HepG2 (cell line): Measurements from ENCODE around the gene GIMAP8. TPM values are rescaled to one million over a fixed set of nuclear protein-coding genes. Genes with fewer than 3 reads are reported as not detected.

ENCODE experiments used
- ETS1 ChIP-seq: sonication (generic); formaldehyde crosslinking; IDR thresholded peaks from 2 replicates; pipeline ENCODE4 v1.4.0; 2020; ENCODE audit warnings: missing genetic modification reagents
- ETV5 ChIP-seq: IDR thresholded peaks from 2 replicates; pipeline ENCODE4 v1.6.1; 2018; ENCODE audit warnings: missing biosample characterization, missing genetic modification reagents, inconsistent platforms, borderline replicate concordance
- JUNB ChIP-seq: sonication (generic); formaldehyde crosslinking; IDR thresholded peaks from 2 replicates; pipeline ENCODE4 v1.8.0; 2022; ENCODE audit warnings: missing genetic modification reagents, mild to moderate bottlenecking, borderline replicate concordance
- KDM5B ChIP-seq: sonication (generic); formaldehyde crosslinking; IDR thresholded peaks from 2 replicates; pipeline ENCODE4 v1.4.0; 2020; ENCODE audit warnings: missing genetic modification reagents, mild to moderate bottlenecking, borderline replicate concordance
- NAIF1 ChIP-seq: sonication (generic); formaldehyde crosslinking; IDR thresholded peaks from 2 replicates; pipeline ENCODE4 v1.5.0; 2020; ENCODE audit warnings: mild to moderate bottlenecking, missing genetic modification reagents, borderline replicate concordance
- PHF8 ChIP-seq: sonication (generic); formaldehyde crosslinking; IDR thresholded peaks from 2 replicates; pipeline ENCODE4 v1.5.0; 2020; ENCODE audit warnings: missing genetic modification reagents
- RARG ChIP-seq: sonication (generic); formaldehyde crosslinking; IDR thresholded peaks from 2 replicates; pipeline ENCODE4 v1.4.0; 2020; ENCODE audit warnings: low read depth, mild to moderate bottlenecking, missing genetic modification reagents
- RFX1 ChIP-seq: fragments of 450-650 bp; IDR thresholded peaks from 2 replicates; pipeline ENCODE4 v1.6.1; 2017
- RFXAP ChIP-seq: sonication (generic); formaldehyde crosslinking; IDR thresholded peaks from 2 replicates; pipeline ENCODE4 v1.4.0; 2020; ENCODE audit warnings: missing genetic modification reagents, borderline replicate concordance
- SKIL ChIP-seq: sonication (generic); formaldehyde crosslinking; IDR thresholded peaks from 2 replicates; pipeline ENCODE4 v1.8.0; 2022; ENCODE audit warnings: missing genetic modification reagents, mild to moderate bottlenecking, moderate library complexity, borderline replicate concordance
- SMAD9 ChIP-seq: sonication (generic); formaldehyde crosslinking; IDR thresholded peaks from 2 replicates; pipeline ENCODE4 v1.5.1; 2020; ENCODE audit warnings: mild to moderate bottlenecking, missing genetic modification reagents
- ZBTB2 ChIP-seq: sonication (generic); formaldehyde crosslinking; IDR thresholded peaks from 2 replicates; pipeline ENCODE4 v1.8.0; 2022; ENCODE audit warnings: low read depth, missing genetic modification reagents
- ZBTB33 ChIP-seq: sonication (generic); formaldehyde crosslinking; IDR thresholded peaks from 2 replicates; pipeline ENCODE4 v1.4.0; 2020; ENCODE audit warnings: missing genetic modification reagents
- ZNF251 ChIP-seq: sonication (generic); formaldehyde crosslinking; IDR thresholded peaks from 2 replicates; pipeline ENCODE4 v1.9.0; 2021; ENCODE audit warnings: mild to moderate bottlenecking, missing genetic modification reagents
- ZNF382 ChIP-seq: sonication (generic); formaldehyde crosslinking; IDR thresholded peaks from 2 replicates; pipeline ENCODE4 v1.5.0; 2020; ENCODE audit warnings: missing genetic modification reagents, mild to moderate bottlenecking, borderline replicate concordance
- ZNF484 ChIP-seq: sonication (generic); formaldehyde crosslinking; IDR thresholded peaks from 2 replicates; pipeline ENCODE4 v1.5.1; 2020; ENCODE audit warnings: mild to moderate bottlenecking, low read depth, missing genetic modification reagents, borderline replicate concordance
- ZNF619 ChIP-seq: sonication (generic); formaldehyde crosslinking; IDR thresholded peaks from 2 replicates; pipeline ENCODE4 v1.4.0; 2020; ENCODE audit warnings: mild to moderate bottlenecking, missing genetic modification reagents
- ZNF710 ChIP-seq: sonication (generic); formaldehyde crosslinking; IDR thresholded peaks from 2 replicates; pipeline ENCODE4 v1.5.0; 2020; ENCODE audit warnings: mild to moderate bottlenecking, missing genetic modification reagents, borderline replicate concordance
- ZSCAN31 ChIP-seq: sonication (generic); formaldehyde crosslinking; IDR thresholded peaks from 2 replicates; pipeline ENCODE4 v1.5.0; 2020; ENCODE audit warnings: low read depth, mild to moderate bottlenecking, missing genetic modification reagents
- polyA plus RNA-seq, 8 experiments: library from polyadenylated mRNA; depleted of rRNA in 3 of 8; stranded (reverse) in 7 of 8; unstranded in 1 of 8; fragments of >200 nt; fragmentation: Illumina TruSeq in 4 of 8; extraction: Trizol in 4 of 8; gene quantifications; 2 replicates each; pipeline versions ENCODE4 v1.2.1 to v1.2.3, GENCODE V29; 2011 to 2016; ENCODE audit warnings: low read depth in 4 of 8, missing spikeins in 1 of 8, mixed read lengths in 1 of 8; ENCODE audit not compliant: insufficient read depth in 1 of 8
- total RNA-seq, 5 experiments: library from RNA; depleted of rRNA; stranded (reverse); fragments of >200 nt; fragmentation: Illumina TruSeq; extraction: Trizol; gene quantifications; 2 replicates each; pipeline ENCODE4 v1.2.3, GENCODE V29; 2016; ENCODE audit warnings: low read depth in 1 of 5

Gene GIMAP8
- total and polyA plus RNA-seq, 2 of the 13 experiments (the other 11 are each of a cell fraction or from before 2014, with no cell fraction given) = not detected

GRCh38 chr7:150415161-150416153 lies 35.0 kb upstream of the GIMAP8 start (continued):
- 0 out of 2 replicates have a peak, but pooled peaks have one; percentile 15 for TF ChIP-seq KDM5B (CRISPR knock-in tag)
- no peak for TF ChIP-seq NAIF1 (CRISPR knock-in tag)
- no peak for TF ChIP-seq RARG (CRISPR knock-in tag)
- 0 out of 2 replicates have a peak, but pooled peaks have one; percentile 23 for TF ChIP-seq ZBTB2
- peak; percentile 48 for TF ChIP-seq ZNF619
- TF ChIP-seq RFXAP (CRISPR knock-in tag) = no peak
- TF ChIP-seq ZBTB33 (CRISPR knock-in tag) = peak; percentile 44; the same call in 1 of the 2 replicates
- TF ChIP-seq RFX1 = no peak
- TF ChIP-seq ZNF710 (CRISPR knock-in tag) = peak; percentile 48; the same call in 1 of the 2 replicates
- TF ChIP-seq ETS1 (CRISPR knock-in tag) = no peak
- no peak for TF ChIP-seq ZSCAN31 (CRISPR knock-in tag)
- TF ChIP-seq ZNF382 (CRISPR knock-in tag) = no peak
- peak; percentile 31; the same call in 1 of the 2 replicates for TF ChIP-seq PHF8 (CRISPR knock-in tag)
- TF ChIP-seq SKIL (CRISPR knock-in tag) = peak; percentile 98
- TF ChIP-seq SMAD9 (CRISPR knock-in tag) = no peak
- no peak for TF ChIP-seq ZNF251 (CRISPR knock-in tag)
- no peak for TF ChIP-seq ZNF484 (CRISPR knock-in tag)
- TF ChIP-seq ETV5 (CRISPR knock-in tag) = peak; percentile 46; the same call in 1 of the 2 replicates
- TF ChIP-seq JUNB (CRISPR knock-in tag) = no peak
